HEK293 (cell line): ENCODE data around the gene DNAAF5.

Source experiments
- BCL11A ChIP-seq: fragments of 450-650 bp; formaldehyde crosslinking; IDR thresholded peaks from 2 replicates; pipeline ENCODE4 v1.5.1; 2016; ENCODE audit warnings: low read depth, missing biosample characterization, missing genetic modification characterization
- FEZF1 ChIP-seq: fragments of 450-650 bp; formaldehyde crosslinking; IDR thresholded peaks from 2 replicates; pipeline ENCODE4 v1.5.1; 2016; ENCODE audit warnings: missing biosample characterization, missing genetic modification characterization
- GLIS1 ChIP-seq: fragments of 450-650 bp; formaldehyde crosslinking; IDR thresholded peaks from 2 replicates; pipeline ENCODE4 v1.5.1; 2016; ENCODE audit warnings: missing biosample characterization, missing genetic modification characterization
- IKZF3 ChIP-seq: fragments of 450-650 bp; IDR thresholded peaks from 2 replicates; pipeline ENCODE4 v1.5.0; 2018; ENCODE audit warnings: missing biosample characterization, mild to moderate bottlenecking, missing genetic modification characterization, moderate library complexity
- KLF17 ChIP-seq: fragments of 450-650 bp; formaldehyde crosslinking; IDR thresholded peaks from 2 replicates; pipeline ENCODE4 v1.5.1; 2016; ENCODE audit warnings: missing biosample characterization, missing genetic modification characterization
- KLF9 ChIP-seq: fragments of 450-650 bp; formaldehyde crosslinking; IDR thresholded peaks from 2 replicates; pipeline ENCODE4 v1.5.1; 2016; ENCODE audit warnings: missing biosample characterization, missing genetic modification characterization, low read depth
- PATZ1 ChIP-seq: fragments of 450-650 bp; formaldehyde crosslinking; IDR thresholded peaks from 2 replicates; pipeline ENCODE4 v1.5.1; 2016; ENCODE audit warnings: missing biosample characterization, missing genetic modification characterization
- SP3 ChIP-seq: fragments of 450-650 bp; formaldehyde crosslinking; IDR thresholded peaks from 2 replicates; pipeline ENCODE4 v1.5.1; 2016; ENCODE audit warnings: missing biosample characterization, missing genetic modification characterization
- ZEB2 ChIP-seq: fragments of 450-650 bp; formaldehyde crosslinking; IDR thresholded peaks from 2 replicates; pipeline ENCODE4 v1.5.1; 2016; ENCODE audit warnings: missing biosample characterization, missing genetic modification characterization
- ZFHX2 ChIP-seq: fragments of 450-650 bp; formaldehyde crosslinking; conservative IDR thresholded peaks from 2 replicates; pipeline ENCODE4 v1.5.1; 2016; ENCODE audit warnings: missing biosample characterization, missing genetic modification characterization
- ZNF132 ChIP-seq: fragments of 450-650 bp; formaldehyde crosslinking; IDR thresholded peaks from 2 replicates; pipeline ENCODE4 v1.5.1; 2017; ENCODE audit warnings: missing biosample characterization, missing genetic modification characterization, borderline replicate concordance
- ZNF146 ChIP-seq: fragments of 450-650 bp; formaldehyde crosslinking; IDR thresholded peaks from 2 replicates; pipeline ENCODE4 v1.5.1; 2016; ENCODE audit warnings: missing biosample characterization, missing genetic modification characterization
- ZNF266 ChIP-seq: fragments of 450-650 bp; formaldehyde crosslinking; IDR thresholded peaks from 2 replicates; pipeline ENCODE4 v1.5.1; 2016; ENCODE audit warnings: missing biosample characterization, missing genetic modification characterization, low read depth
- ZNF274 ChIP-seq, 2 experiments: fragments of 200-500 bp in 1 of 2; fragments of 450-650 bp in 1 of 2; sonication (Bioruptor generic) in 1 of 2; formaldehyde crosslinking in 1 of 2; IDR thresholded peaks; 2 replicates each; pipeline versions ENCODE4 v1.5.1 to v1.6.1; 2014 to 2016; ENCODE audit warnings: borderline replicate concordance in 1 of 2, inconsistent platforms in 1 of 2, low read length in 1 of 2, missing biosample characterization in 1 of 2, missing genetic modification characterization in 1 of 2
- ZNF341 ChIP-seq: fragments of 450-650 bp; formaldehyde crosslinking; IDR thresholded peaks from 2 replicates; pipeline ENCODE4; 2016; ENCODE audit warnings: low read depth, missing biosample characterization, missing genetic modification characterization
- ZNF530 ChIP-seq: fragments of 450-650 bp; formaldehyde crosslinking; IDR thresholded peaks from 2 replicates; pipeline ENCODE4 v1.5.1; 2016; ENCODE audit warnings: low read depth, missing biosample characterization, missing genetic modification characterization
- ZNF560 ChIP-seq: fragments of 450-650 bp; formaldehyde crosslinking; IDR thresholded peaks from 2 replicates; pipeline ENCODE4 v1.5.1; 2017; ENCODE audit warnings: missing biosample characterization, missing genetic modification characterization, borderline replicate concordance
- ZNF658 ChIP-seq: fragments of 450-650 bp; formaldehyde crosslinking; IDR thresholded peaks from 2 replicates; pipeline ENCODE4; 2016; ENCODE audit warnings: missing biosample characterization, missing genetic modification characterization
- ZNF76 ChIP-seq: fragments of 450-650 bp; formaldehyde crosslinking; IDR thresholded peaks from 2 replicates; pipeline ENCODE4; 2016; ENCODE audit warnings: low read depth, missing biosample characterization, missing genetic modification characterization, borderline replicate concordance
- ZNF776 ChIP-seq: fragments of 450-650 bp; formaldehyde crosslinking; IDR thresholded peaks from 2 replicates; pipeline ENCODE4 v1.5.0; 2017; ENCODE audit warnings: missing biosample characterization, missing genetic modification characterization, borderline replicate concordance
- ZNF843 ChIP-seq: fragments of 450-650 bp; formaldehyde crosslinking; IDR thresholded peaks from 2 replicates; pipeline ENCODE4 v1.5.1; 2016; ENCODE audit warnings: missing biosample characterization, missing genetic modification characterization
- TF ChIP-seq, protein P1 (sequence below): fragments of 450-650 bp; formaldehyde crosslinking; IDR thresholded peaks from 2 replicates; pipeline ENCODE4 v1.5.1; 2016; ENCODE audit warnings: missing biosample characterization, missing genetic modification characterization
- TF ChIP-seq, protein P2 (sequence below): fragments of 450-650 bp; formaldehyde crosslinking; IDR thresholded peaks from 2 replicates; pipeline ENCODE4 v1.5.1; 2016; ENCODE audit warnings: missing biosample characterization, missing genetic modification characterization
- TF ChIP-seq, protein P3 (sequence below): fragments of 450-650 bp; formaldehyde crosslinking; IDR thresholded peaks from 2 replicates; pipeline ENCODE4 v1.5.1; 2016; ENCODE audit warnings: missing biosample characterization, missing genetic modification characterization, borderline replicate concordance
- TF ChIP-seq, protein P4 (sequence below): fragments of 450-650 bp; formaldehyde crosslinking; IDR thresholded peaks from 2 replicates; pipeline ENCODE4 v1.5.1; 2017; ENCODE audit warnings: missing biosample characterization, missing genetic modification characterization

The DNAAF5 gene

GRCh38 chr7:815284-816216 lies 89.1 kb downstream of the DNAAF5 start (continued):
- TF ChIP-seq, protein P1, sequence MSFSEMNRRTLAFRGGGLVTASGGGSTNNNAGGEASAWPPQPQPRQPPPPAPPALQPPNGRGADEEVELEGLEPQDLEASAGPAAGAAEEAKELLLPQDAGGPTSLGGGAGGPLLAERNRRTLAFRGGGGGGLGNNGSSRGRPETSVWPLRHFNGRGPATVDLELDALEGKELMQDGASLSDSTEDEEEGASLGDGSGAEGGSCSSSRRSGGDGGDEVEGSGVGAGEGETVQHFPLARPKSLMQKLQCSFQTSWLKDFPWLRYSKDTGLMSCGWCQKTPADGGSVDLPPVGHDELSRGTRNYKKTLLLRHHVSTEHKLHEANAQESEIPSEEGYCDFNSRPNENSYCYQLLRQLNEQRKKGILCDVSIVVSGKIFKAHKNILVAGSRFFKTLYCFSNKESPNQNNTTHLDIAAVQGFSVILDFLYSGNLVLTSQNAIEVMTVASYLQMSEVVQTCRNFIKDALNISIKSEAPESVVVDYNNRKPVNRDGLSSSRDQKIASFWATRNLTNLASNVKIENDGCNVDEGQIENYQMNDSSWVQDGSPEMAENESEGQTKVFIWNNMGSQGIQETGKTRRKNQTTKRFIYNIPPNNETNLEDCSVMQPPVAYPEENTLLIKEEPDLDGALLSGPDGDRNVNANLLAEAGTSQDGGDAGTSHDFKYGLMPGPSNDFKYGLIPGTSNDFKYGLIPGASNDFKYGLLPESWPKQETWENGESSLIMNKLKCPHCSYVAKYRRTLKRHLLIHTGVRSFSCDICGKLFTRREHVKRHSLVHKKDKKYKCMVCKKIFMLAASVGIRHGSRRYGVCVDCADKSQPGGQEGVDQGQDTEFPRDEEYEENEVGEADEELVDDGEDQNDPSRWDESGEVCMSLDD (tag by site-specific recombination), result no peak
- TF ChIP-seq ZNF843 (tag by site-specific recombination), result no peak
- no peak for TF ChIP-seq ZNF76 (tag by site-specific recombination)
- TF ChIP-seq SP3 (tag by site-specific recombination), result peak; percentile 78
- TF ChIP-seq ZNF776 (tag by site-specific recombination), result no peak
- no peak for TF ChIP-seq ZNF266 (tag by site-specific recombination)
- no peak for TF ChIP-seq ZNF658 (tag by site-specific recombination)
- peak; percentile 2; the same call in 1 of the 2 replicates for TF ChIP-seq ZNF146 (tag by site-specific recombination)
- TF ChIP-seq PATZ1 (tag by site-specific recombination), result peak; percentile 84
- TF ChIP-seq, protein P2, sequence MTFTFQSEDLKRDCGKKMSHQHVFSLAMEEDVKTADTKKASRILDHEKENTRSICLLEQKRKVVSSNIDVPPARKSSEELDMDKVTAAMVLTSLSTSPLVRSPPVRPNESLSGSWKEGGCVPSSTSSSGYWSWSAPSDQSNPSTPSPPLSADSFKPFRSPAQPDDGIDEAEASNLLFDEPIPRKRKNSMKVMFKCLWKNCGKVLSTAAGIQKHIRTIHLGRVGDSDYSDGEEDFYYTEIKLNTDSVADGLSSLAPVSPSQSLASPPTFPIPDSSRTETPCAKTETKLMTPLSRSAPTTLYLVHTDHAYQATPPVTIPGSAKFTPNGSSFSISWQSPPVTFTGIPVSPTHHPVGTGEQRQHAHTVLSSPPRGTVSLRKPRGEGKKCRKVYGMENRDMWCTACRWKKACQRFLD, result no peak
- no peak for TF ChIP-seq BCL11A (tag by site-specific recombination)
- no peak for TF ChIP-seq ZNF132 (tag by site-specific recombination)
- TF ChIP-seq GLIS1, result peak; percentile 62; the same call in 1 of the 2 replicates
- TF ChIP-seq, protein P3, sequence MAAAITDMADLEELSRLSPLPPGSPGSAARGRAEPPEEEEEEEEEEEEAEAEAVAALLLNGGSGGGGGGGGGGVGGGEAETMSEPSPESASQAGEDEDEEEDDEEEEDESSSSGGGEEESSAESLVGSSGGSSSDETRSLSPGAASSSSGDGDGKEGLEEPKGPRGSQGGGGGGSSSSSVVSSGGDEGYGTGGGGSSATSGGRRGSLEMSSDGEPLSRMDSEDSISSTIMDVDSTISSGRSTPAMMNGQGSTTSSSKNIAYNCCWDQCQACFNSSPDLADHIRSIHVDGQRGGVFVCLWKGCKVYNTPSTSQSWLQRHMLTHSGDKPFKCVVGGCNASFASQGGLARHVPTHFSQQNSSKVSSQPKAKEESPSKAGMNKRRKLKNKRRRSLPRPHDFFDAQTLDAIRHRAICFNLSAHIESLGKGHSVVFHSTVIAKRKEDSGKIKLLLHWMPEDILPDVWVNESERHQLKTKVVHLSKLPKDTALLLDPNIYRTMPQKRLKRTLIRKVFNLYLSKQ (tag by site-specific recombination), result no peak
- peak; percentile 51; the same call in 1 of the 2 replicates for TF ChIP-seq IKZF3 (tag by site-specific recombination)
- no peak for TF ChIP-seq KLF17 (tag by site-specific recombination)
- peak; percentile 26; the same call in 1 of the 2 replicates for TF ChIP-seq KLF9 (tag by site-specific recombination)
- TF ChIP-seq ZFHX2 (tag by site-specific recombination), result no peak; the same call in 1 of the 2 replicates
- TF ChIP-seq ZEB2 (tag by site-specific recombination), result no peak
- no peak for TF ChIP-seq ZNF274 (IDR thresholded peaks at IDR 0.05; ENCODE audit: low read length)
- TF ChIP-seq ZNF274 (tag by site-specific recombination; IDR thresholded peaks at IDR 0.05; ENCODE audit: borderline replicate concordance), result no peak
- TF ChIP-seq ZNF530 (tag by site-specific recombination), result no peak
- TF ChIP-seq, protein P4, sequence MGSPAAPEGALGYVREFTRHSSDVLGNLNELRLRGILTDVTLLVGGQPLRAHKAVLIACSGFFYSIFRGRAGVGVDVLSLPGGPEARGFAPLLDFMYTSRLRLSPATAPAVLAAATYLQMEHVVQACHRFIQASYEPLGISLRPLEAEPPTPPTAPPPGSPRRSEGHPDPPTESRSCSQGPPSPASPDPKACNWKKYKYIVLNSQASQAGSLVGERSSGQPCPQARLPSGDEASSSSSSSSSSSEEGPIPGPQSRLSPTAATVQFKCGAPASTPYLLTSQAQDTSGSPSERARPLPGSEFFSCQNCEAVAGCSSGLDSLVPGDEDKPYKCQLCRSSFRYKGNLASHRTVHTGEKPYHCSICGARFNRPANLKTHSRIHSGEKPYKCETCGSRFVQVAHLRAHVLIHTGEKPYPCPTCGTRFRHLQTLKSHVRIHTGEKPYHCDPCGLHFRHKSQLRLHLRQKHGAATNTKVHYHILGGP (tag by site-specific recombination), result no peak
- TF ChIP-seq ZNF341 (tag by site-specific recombination), result peak; percentile 31; the same call in 1 of the 2 replicates
- TF ChIP-seq ZNF560, result no peak
- TF ChIP-seq FEZF1 (tag by site-specific recombination), result no peak
